ENCODE results near the gene UGT3A2.

UGT3A2 gene

DNA sequence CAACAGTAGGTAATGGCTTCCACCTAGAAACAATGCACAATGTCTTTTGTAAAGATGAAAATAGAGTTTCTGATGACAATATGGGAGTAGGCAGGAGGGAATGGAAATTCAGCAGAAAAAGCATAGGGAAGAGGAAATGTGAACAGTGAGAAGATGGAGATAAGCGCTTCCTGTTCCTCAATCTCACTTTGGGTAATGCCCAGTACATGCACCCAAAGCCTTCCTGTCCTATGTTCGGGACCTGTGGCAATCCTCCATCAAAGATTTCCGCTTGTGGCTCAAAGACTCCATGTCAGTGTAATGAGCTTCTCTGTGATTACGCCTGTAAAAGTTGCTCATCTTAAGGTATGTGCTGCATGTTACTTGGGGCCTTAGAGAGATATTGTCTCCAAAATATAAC, 78.2 kb downstream of the UGT3A2 start:
- Histone ChIP-seq H3K27me3 (ENCODE audit: control insufficient read depth, low read length) (no peaks in the 10 kb centered on the region), H3K9me3 (ENCODE audit: control insufficient read depth, insufficient read depth, low read length) (no peaks in the 10 kb centered on the region)
- TF ChIP-seq, protein P1, sequence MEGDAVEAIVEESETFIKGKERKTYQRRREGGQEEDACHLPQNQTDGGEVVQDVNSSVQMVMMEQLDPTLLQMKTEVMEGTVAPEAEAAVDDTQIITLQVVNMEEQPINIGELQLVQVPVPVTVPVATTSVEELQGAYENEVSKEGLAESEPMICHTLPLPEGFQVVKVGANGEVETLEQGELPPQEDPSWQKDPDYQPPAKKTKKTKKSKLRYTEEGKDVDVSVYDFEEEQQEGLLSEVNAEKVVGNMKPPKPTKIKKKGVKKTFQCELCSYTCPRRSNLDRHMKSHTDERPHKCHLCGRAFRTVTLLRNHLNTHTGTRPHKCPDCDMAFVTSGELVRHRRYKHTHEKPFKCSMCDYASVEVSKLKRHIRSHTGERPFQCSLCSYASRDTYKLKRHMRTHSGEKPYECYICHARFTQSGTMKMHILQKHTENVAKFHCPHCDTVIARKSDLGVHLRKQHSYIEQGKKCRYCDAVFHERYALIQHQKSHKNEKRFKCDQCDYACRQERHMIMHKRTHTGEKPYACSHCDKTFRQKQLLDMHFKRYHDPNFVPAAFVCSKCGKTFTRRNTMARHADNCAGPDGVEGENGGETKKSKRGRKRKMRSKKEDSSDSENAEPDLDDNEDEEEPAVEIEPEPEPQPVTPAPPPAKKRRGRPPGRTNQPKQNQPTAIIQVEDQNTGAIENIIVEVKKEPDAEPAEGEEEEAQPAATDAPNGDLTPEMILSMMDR (IDR thresholded peaks at IDR 0.05; ENCODE audit: low read depth, low read length, poor library complexity, severe bottlenecking): no peak
- TF ChIP-seq EZH2phosphoT487 (IDR thresholded peaks at IDR 0.05; ENCODE audit: borderline replicate concordance, low read length): no peak

DNA sequence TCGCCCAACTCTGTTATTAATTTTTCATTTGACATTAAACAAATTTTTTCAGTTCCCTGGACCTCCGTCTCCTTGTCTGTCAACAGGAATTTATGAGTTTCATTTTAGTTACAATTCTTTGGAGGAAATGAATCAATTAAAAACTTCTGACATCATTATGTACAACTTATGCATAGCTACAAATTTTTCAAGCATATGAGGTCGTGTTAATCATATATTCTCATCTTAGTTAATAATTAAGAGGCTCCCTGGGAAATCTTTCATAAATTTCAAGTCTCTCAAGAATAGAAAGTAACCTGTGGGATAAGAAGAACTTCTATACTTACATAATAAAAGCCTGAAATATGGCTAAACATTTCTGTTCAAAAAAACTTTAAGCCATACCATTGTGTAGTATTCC, 78.9 kb downstream of the UGT3A2 start:
- H3K27me3 ChIP-seq (ENCODE audit: control insufficient read depth, low read length): no peaks in the 10 kb centered on the region
- no peak for TF ChIP-seq EZH2phosphoT487 (IDR thresholded peaks at IDR 0.05; ENCODE audit: borderline replicate concordance, low read length)
- TF ChIP-seq, protein P1 (IDR thresholded peaks at IDR 0.05; ENCODE audit: low read depth, low read length, poor library complexity, severe bottlenecking): no peak
- no peak overlapping the region for H3K4me3 ChIP-seq (ENCODE audit: low read length)
- H3K9me2 ChIP-seq (replicated peaks; ENCODE audit: control insufficient read depth, low read length): no peaks in the 10 kb centered on the region
- no peaks in the 10 kb centered on the region for H3F3A ChIP-seq (ENCODE audit: control insufficient read depth, insufficient read depth)
- no peak overlapping the region for H3K4me2 ChIP-seq (ENCODE audit: low read length)
- no peaks in the 10 kb centered on the region for H3K79me2 ChIP-seq (ENCODE audit: control insufficient read depth, low read length)
- H3K4me1 ChIP-seq (ENCODE audit: control insufficient read depth, low read length): no peaks in the 10 kb centered on the region
- H3K27ac ChIP-seq (ENCODE audit: low read depth, low read length): no peak overlapping the region
- H3K9me3 ChIP-seq (ENCODE audit: control insufficient read depth, insufficient read depth, low read length): no peaks in the 10 kb centered on the region
- no peaks in the 10 kb centered on the region for H3K36me3 ChIP-seq (ENCODE audit: control insufficient read depth, low read length)
- no peaks in the 10 kb centered on the region for H4K20me1 ChIP-seq (ENCODE audit: control insufficient read depth, insufficient read depth, low read depth, low read length)

More for the DNA sequence above, 78.2 kb downstream of the UGT3A2 start:
- no peak overlapping the region for H3K4me2 ChIP-seq (ENCODE audit: low read length)
- no peaks in the 10 kb centered on the region for H4K20me1 ChIP-seq (ENCODE audit: control insufficient read depth, insufficient read depth, low read depth, low read length)
- H3F3A ChIP-seq (ENCODE audit: control insufficient read depth, insufficient read depth): no peaks in the 10 kb centered on the region
- H3K36me3 ChIP-seq (ENCODE audit: control insufficient read depth, low read length): no peaks in the 10 kb centered on the region
- H3K27ac ChIP-seq (ENCODE audit: low read depth, low read length): no peak overlapping the region
- H3K4me3 ChIP-seq (ENCODE audit: low read length): no peak overlapping the region
- no peaks in the 10 kb centered on the region for H3K79me2 ChIP-seq (ENCODE audit: control insufficient read depth, low read length)
- no peaks in the 10 kb centered on the region for H3K4me1 ChIP-seq (ENCODE audit: control insufficient read depth, low read length)
- H3K9me2 ChIP-seq (replicated peaks; ENCODE audit: control insufficient read depth, low read length): no peaks in the 10 kb centered on the region

Measured in DOHH2 (cell line).